ENCODE results near the gene PAX5.
"Not testable (repeated sequence)": the region's sequence is repeated elsewhere in the genome, so short reads cannot be mapped to it uniquely, and the experiment has no call there.

The PAX5 gene

GRCh38 chr9:37033682-37034304 lies at the start of gene PAX5:
Gene PAX5, minus strand, starts transcription at chr9:37034268. Its CDS starts 237 bp downstream, at chr9:37034031.
- no peak for DNase-seq (ENCODE audit: low spot score)

GRCh38 chr9:37083654-37084053 lies 49.6 kb upstream of the PAX5 start:
- DNase-seq (ENCODE audit: low spot score): no peak

- DNase-seq (ENCODE audit: low spot score): no peak
Measured at GRCh38 chr9:37082214-37082765, 48.2 kb upstream of the PAX5 start.

GRCh38 chr9:37081507-37081906 lies 47.4 kb upstream of the PAX5 start:
- not testable (repeated sequence) for DNase-seq (ENCODE audit: low spot score)

- DNase-seq (ENCODE audit: low spot score): not testable (repeated sequence)
Measured at GRCh38 chr9:37080165-37080628, 46.1 kb upstream of the PAX5 start.

GRCh38 chr9:37079370-37080164 lies 45.5 kb upstream of the PAX5 start:
- peak; percentile 94 for DNase-seq (ENCODE audit: low spot score)

GRCh38 chr9:37074790-37075189 lies 40.7 kb upstream of the PAX5 start:
- not testable (repeated sequence) for DNase-seq (ENCODE audit: low spot score)

DNA sequence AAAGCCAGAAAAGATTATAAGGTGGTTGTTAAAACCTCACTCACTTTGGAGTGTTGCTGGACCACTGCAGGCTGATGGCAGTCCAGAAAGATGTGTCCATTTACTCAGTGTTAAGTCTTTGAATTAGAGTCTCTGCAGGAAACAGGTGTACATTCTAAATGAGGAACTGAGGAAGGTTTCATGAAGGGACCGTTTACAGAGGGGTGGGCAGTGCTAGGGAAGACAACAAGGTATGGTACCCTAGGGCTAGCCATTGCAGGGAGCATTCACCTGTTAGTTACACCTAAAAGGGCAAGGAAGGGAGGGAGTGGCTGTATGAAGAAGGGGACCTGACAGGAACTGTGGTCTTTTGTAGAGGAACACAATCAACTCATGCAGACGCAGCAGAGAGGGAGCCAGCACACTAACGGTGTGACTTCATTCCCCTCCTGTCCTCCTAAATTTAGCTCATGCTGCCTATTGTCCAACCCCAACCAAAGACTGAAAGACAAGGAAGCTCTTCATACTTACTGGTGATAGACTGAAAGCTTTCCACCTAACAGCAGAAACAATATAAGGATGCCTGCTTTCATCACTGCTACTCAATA lies 32.2 kb upstream of the PAX5 start:
- no peak for DNase-seq (ENCODE audit: low spot score)

GRCh38 chr9:37062336-37062735 lies 28.3 kb upstream of the PAX5 start:
- DNase-seq (ENCODE audit: low spot score): no peak

- DNase-seq (ENCODE audit: low spot score): no peak
Measured at GRCh38 chr9:37061768-37062167, 27.7 kb upstream of the PAX5 start.

- no peak for DNase-seq (ENCODE audit: low spot score)
Measured at GRCh38 chr9:37060833-37061232, 26.8 kb upstream of the PAX5 start.

DNA sequence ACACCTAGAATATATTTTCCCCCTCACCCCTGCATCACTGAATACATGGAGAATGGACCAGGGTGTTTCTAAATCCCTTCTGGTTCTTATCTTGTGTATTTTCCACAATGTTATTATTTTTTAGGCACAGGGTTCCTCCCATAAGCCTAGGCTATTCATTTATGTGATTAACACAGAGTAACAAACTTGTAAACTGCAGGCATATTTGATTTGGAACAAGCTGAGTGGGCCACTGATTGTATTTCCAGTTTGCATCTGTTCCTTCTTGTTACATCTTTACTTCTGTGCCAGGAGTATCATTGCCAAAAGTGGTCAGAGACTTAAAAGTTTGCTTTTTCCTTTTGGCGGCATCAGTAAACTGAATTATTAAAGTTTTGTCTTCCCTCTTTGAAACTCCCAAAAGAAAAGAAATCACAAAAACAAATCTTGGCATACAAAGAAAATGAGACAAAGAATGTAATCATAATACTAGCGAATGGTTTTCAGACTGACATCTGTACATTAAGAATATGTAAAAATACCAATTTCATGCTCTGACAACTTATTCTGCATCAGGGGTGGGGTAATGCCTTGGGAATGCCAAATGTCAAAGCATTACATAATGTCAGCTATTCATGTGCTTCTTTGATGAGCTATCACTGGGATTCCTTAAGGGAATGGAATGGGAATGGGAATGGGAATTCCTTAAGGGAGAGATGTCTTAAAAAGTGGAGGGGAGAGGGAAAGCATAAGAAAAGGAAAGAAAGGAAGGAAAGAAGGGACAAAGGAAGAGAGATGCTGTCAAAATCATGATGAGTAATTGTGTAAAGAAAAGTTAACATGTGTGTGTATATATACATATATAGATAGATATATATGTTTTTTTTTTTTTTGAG lies 22.2 kb upstream of the PAX5 start:
- no peak for DNase-seq (ENCODE audit: low spot score)

DNA sequence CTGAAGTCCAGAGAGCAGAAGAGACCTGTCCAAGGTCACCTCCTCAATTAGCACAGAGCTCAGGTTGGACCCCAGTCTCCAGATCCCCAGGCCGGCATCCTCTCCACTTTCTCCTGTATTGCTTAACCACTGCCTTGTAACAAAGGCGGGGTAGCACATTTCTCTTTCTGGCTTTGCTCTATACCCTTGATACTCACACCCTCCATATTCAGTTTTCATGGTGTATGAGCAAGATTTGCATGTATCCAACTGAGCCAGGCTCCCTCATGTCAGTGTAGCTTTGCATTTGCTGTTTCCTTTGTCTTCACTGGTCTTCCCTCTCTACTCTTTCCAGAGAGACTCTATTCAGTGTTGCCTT lies 20.3 kb upstream of the PAX5 start:
- not testable (repeated sequence) for DNase-seq (ENCODE audit: low spot score)

DNA sequence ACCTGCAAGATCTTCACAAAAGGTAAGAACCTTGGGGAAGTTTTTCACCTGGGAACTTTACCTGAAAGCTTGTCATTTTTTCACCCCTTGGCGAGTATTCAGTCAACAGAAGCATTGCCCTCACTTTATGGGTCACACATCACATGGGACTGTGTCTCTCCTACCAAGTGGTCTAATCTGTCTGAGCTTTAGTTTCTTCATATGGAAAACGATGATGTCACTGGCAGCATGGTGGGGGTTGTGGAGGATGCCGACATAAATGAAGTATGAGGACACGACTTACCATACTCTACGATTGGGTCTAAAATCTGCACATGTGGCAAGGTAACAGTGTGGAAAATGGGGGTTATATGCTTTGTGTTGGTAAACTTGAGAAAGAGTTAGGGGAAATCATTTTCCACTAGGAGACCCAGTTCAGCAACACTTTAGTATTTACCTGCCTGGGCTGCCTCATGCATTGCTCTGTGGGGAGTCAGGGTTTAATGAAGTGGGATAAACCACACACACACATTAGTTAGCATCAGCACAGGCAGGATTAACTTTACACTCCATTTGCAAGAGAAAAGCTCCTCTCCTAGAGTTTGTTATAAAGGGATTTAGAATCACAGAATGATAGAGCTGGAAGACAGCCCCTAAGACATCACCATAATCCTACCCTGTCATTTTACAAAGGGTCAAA lies 19.8 kb upstream of the PAX5 start:
- DNase-seq (ENCODE audit: low spot score): no peak

DNA sequence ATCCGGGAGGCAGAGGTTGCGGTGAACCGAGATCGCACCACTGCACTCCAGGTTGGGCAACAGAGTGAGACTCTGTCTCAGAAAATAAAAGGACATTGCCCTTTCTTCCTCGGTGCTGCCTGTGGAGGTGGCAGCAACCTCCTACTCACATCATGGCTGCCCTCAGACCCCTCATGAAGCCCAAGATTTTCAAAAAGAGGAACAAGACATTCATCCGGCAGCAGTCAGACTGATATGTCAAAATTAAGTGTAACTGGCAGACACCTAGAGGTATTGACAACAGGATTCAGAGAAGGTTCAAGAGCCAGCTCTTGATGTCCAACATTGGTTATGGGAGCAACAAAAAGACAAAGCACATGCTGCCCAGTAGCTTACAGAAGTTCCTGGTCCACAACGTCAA lies 12.6 kb upstream of the PAX5 start:
- no peak for DNase-seq (ENCODE audit: low spot score)

DNA sequence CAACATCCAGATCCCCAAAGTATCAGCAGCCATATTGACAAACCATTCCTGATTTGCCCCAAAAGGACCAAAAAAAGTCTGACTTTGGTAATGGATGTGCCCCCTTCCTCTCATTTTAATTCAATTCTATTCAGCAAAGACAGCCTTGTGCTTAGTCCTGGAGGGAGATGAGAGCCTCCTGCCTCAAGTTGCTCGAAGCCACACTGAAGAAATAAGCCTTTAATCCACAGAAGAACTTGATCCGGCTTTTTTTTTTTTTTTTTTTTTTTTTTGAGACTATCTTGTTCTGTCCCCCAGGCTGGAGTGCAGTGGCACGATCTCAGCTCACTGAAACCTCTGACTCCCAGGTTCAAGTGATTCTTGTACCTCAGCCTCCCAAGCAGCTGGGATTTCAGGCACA lies 8.4 kb upstream of the PAX5 start:
- no peak for DNase-seq (ENCODE audit: low spot score)

- DNase-seq (ENCODE audit: low spot score): no peak
Measured at GRCh38 chr9:37040508-37041127, 6.5 kb upstream of the PAX5 start.

- DNase-seq (ENCODE audit: low spot score): no peak
Measured at GRCh38 chr9:37038943-37039464, 4.9 kb upstream of the PAX5 start.

DNA sequence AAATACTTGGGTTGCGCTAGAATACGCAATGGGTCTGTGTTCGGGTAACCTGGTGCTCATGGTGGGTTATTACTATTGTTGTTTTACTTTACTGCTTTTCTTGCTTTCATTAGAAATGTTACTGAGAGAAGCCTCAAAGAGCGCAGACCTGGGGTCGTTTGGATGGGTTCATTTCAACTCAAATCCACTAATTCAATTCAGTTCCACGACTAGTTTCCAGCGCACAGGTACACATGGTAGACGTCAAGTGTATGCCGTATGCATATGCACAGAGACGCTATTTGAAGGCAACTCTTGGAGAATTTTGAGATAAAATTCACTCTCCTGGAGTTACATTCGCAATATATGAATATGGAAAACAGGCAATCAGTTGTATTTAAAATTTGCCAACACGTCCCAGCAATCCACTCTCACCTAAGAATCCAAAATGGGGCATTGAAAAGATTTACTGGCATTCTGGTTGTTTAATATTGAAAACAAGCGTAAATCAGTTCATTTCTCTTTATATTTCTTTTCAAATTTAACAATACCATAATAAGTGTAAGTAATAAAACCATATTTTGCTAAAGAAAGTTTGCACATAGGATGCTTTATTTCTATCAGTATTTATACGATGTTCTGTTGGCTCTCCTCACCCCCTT lies 4.4 kb upstream of the PAX5 start:
- DNase-seq (ENCODE audit: low spot score): no peak

Data from CD4-positive, alpha-beta T cell treated with Interleukin-6 at 100 ng/mL for 8 hours (primary cell).